Naive thymus-derived CD4-positive, alpha-beta T cell (primary cell): ENCODE data around the gene TMEM273. TPM values are rescaled to one million over a fixed set of nuclear protein-coding genes. Genes with fewer than 3 reads are reported as not detected.

Experiments used
- ATAC-seq: fragments of 150-1000 bp; cut with Tn5 transposase; 2 replicates; pipeline ENCODE4 v1.10.0; 2021; ENCODE audit warnings: mild to moderate bottlenecking, moderate library complexity
- CTCF ChIA-PET: fragments of 350-600 bp; sonication (Branson Sonifier 250); formaldehyde crosslinking; loops from one replicate; lab custom pipeline; 2021; ENCODE audit warnings: antibody characterized with exemption; lab: Charles Lee
- POLR2A ChIA-PET: fragments of 350-600 bp; sonication (Branson Sonifier 250); formaldehyde crosslinking; loops from one replicate; lab custom pipeline; 2021; ENCODE audit warnings: antibody characterized with exemption, inconsistent platforms; lab: Charles Lee
- DNase-seq, 9 donors: peaks; one replicate each; pipeline versions ENCODE4 v3.0.0 to v3.0.0-alpha.2; 2020 to 2022; ENCODE audit warnings: mixed read lengths in 1 of 9
- H3K27ac ChIP-seq: one replicate; pipeline ENCODE4 v1.7.0; 2013; ENCODE audit warnings: mild to moderate bottlenecking, low read depth, low read length, moderate library complexity
- H3K27me3 ChIP-seq, 2 donors: one replicate each; pipeline ENCODE4 v1.7.0; 2013; ENCODE audit warnings: low read length in 2 of 2, mild to moderate bottlenecking in 2 of 2, moderate library complexity in 2 of 2; ENCODE audit not compliant: control insufficient read depth in 2 of 2, insufficient read depth in 2 of 2
- H3K36me3 ChIP-seq, 3 experiments: 1 replicate in 2 of 3; 2 replicates in 1 of 3; pipeline ENCODE4 v1.7.0; 2013; ENCODE audit warnings: low read length in 3 of 3, mild to moderate bottlenecking in 3 of 3, moderate library complexity in 1 of 3; ENCODE audit not compliant: insufficient read depth in 3 of 3, control insufficient read depth in 2 of 3
- H3K4me1 ChIP-seq, 2 donors: one replicate each; pipeline ENCODE4 v1.7.0; 2013; ENCODE audit warnings: low read length in 2 of 2, mild to moderate bottlenecking in 2 of 2, moderate library complexity in 1 of 2; ENCODE audit not compliant: control insufficient read depth in 2 of 2, insufficient read depth in 2 of 2
- H3K4me3 ChIP-seq: 2 replicates; pipeline ENCODE4 v1.7.0; 2013; ENCODE audit warnings: mild to moderate bottlenecking, low read length
- H3K9me3 ChIP-seq, 3 experiments: 1 replicate in 2 of 3; 2 replicates in 1 of 3; pipeline ENCODE4 v1.7.0; 2013; ENCODE audit warnings: low read length in 3 of 3; ENCODE audit not compliant: control insufficient read depth in 2 of 3
- H3K27ac Mint-ChIP-seq, 9 donors: one replicate each; pipeline ENCODE4 v1.8.0; 2020 to 2022; ENCODE audit warnings: mixed read lengths in 9 of 9, mild to moderate bottlenecking in 8 of 9, moderate library complexity in 5 of 9, inconsistent platforms in 2 of 9
- H3K27me3 Mint-ChIP-seq, 5 donors: one replicate each; pipeline ENCODE4 v1.8.0; 2021 to 2022; ENCODE audit warnings: mixed read lengths in 5 of 5, mild to moderate bottlenecking in 1 of 5
- H3K36me3 Mint-ChIP-seq, 5 donors: one replicate each; pipeline ENCODE4 v1.8.0; 2020 to 2022; ENCODE audit warnings: mixed read lengths in 5 of 5, mild to moderate bottlenecking in 3 of 5, inconsistent platforms in 1 of 5
- H3K4me1 Mint-ChIP-seq, 7 donors: one replicate each; pipeline ENCODE4 v1.8.0; 2020 to 2022; ENCODE audit warnings: mixed read lengths in 7 of 7, mild to moderate bottlenecking in 3 of 7, inconsistent platforms in 1 of 7
- H3K4me3 Mint-ChIP-seq, 10 donors: one replicate each; pipeline ENCODE4 v1.8.0; 2020 to 2022; ENCODE audit warnings: mild to moderate bottlenecking in 10 of 10, mixed read lengths in 10 of 10, moderate library complexity in 6 of 10, inconsistent platforms in 2 of 10
- H3K9me3 Mint-ChIP-seq, 11 donors: one replicate each; pipeline ENCODE4 v1.8.0; 2020 to 2022; ENCODE audit warnings: mixed read lengths in 11 of 11, mild to moderate bottlenecking in 4 of 11, inconsistent platforms in 1 of 11, moderate library complexity in 1 of 11
- intact Hi-C, 2 donors: fragments of 100-400 bp; cut with micrococcal nuclease; formaldehyde crosslinking; loops; one replicate each; pipeline ENCODE4 v1.15.1; 2023
- polyA plus RNA-seq, 2 donors: library from polyadenylated mRNA; unstranded; fragments of 300-500 nt; fragmentation: Illumina TruSeq; gene quantifications; one replicate each; pipeline ENCODE4 v1.2.3, GENCODE V29; 2021
- total RNA-seq, 6 experiments: library from RNA in 5 of 6; stranded (reverse) in 5 of 6; gene quantifications; 1 replicate in 5 of 6; 2 replicates in 1 of 6; pipeline ENCODE4 v1.2.3 and lab custom pipeline; 2021 to 2026

TMEM273 gene
- total and polyA plus RNA-seq, 7 experiments from 2014 or later: 0.26 to 20.2 (median 1.8) TPM; not detected in 1

DNA sequence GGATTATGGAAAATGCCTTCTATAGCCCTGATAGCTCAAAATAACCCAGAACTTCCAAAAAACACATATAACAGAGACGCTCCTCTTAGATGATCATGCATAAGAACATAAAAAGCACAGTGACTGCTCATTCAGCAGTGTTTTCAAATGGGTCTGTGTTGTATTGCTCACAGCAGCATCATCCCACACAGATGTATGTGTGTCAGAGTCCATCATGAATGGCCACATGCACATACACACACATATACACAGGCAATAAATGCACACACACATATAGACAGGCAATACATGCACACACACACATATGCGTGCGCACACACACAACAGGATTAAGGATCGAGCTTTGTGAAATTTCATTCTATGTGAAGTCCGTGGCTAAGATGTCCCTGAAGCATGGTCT is 26.1 kb downstream of the TMEM273 start:
- H3K4me3 Mint-ChIP-seq: no peak overlapping the region
- ATAC-seq (no peak), DNase-seq (no peak)
- Histone ChIP-seq H3K9me3 (no peaks in the 10 kb centered on the region), H3K4me3 (no peak overlapping the region), H3K36me3 (no peaks in the 10 kb centered on the region), H3K4me1 (no peaks in the 10 kb centered on the region), H3K27me3 (no peaks in the 10 kb centered on the region), H3K27ac (no peak overlapping the region)
- H3K27ac Mint-ChIP-seq: no peak overlapping the region
- intact Hi-C loops: loop anchor here in 1 of 2 donors (10.0 kb wide), 1 partner anchor 353 kb away; no protein-coding TSS in a partner anchor
- peaks cover 0 to 30% (median 7%) of the 10 kb centered on the region in 7 donors for H3K4me1 Mint-ChIP-seq
- no peaks in the 10 kb centered on the region for H3K9me3 Mint-ChIP-seq
- CTCF ChIA-PET: no interaction called here
- H3K36me3 Mint-ChIP-seq: peaks cover 0 to 6% (median 0%) of the 10 kb centered on the region in 5 donors
- POLR2A ChIA-PET: no interaction called here
- peaks cover 0 to 12% (median 7%) of the 10 kb centered on the region in 5 donors for H3K27me3 Mint-ChIP-seq

DNA sequence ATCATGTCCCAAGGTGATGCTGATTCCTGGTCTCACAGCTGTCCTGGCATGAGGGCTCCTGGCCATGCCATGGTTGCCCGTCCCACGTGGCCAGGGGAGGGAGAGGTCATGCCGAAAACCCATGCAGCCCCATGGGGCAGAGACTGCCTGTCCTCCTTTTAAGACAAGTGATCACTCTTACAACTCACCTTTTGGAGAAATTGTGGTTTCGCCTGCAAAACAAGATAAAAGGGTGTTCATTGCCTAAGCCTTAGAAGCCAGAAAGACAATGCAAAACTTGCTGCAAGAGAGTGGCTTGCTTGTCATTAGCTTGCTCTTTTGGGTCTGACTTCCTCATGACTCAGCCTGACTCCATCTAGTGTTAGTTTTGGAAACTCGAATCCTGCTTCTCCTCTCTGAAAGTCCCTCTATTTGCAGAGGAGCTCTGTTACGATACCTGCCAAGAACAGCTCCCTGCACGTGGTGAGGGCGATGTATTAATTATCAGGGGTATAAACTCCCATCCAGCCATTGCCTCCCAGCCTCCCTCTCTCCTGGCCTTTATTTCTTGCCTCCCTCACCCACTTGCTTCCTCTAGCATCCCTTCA is 26.7 kb downstream of the TMEM273 start:
- Histone ChIP-seq H3K4me1 (no peaks in the 10 kb centered on the region), H3K9me3 (no peaks in the 10 kb centered on the region), H3K4me3 (no peak overlapping the region), H3K27me3 (no peaks in the 10 kb centered on the region), H3K36me3 (no peaks in the 10 kb centered on the region), H3K27ac (no peak overlapping the region)
- H3K4me1 Mint-ChIP-seq: peaks cover 0 to 32% (median 8%) of the 10 kb centered on the region in 7 donors
- DNase-seq: no peak
- intact Hi-C loops: loop anchor here in 1 of 2 donors (10.0 kb wide), 1 partner anchor 353 kb away; no protein-coding TSS in a partner anchor
- peak; percentile 55 for ATAC-seq
- H3K27ac Mint-ChIP-seq: no peak overlapping the region
- POLR2A ChIA-PET: no interaction called here
- H3K36me3 Mint-ChIP-seq: peaks cover 0 to 8% (median 0%) of the 10 kb centered on the region in 5 donors
- peaks cover 0 to 1% (median 0%) of the 10 kb centered on the region in 11 donors for H3K9me3 Mint-ChIP-seq
- CTCF ChIA-PET: no interaction called here
- H3K4me3 Mint-ChIP-seq: no peak overlapping the region
- peaks cover 0 to 12% (median 10%) of the 10 kb centered on the region in 5 donors for H3K27me3 Mint-ChIP-seq

DNA sequence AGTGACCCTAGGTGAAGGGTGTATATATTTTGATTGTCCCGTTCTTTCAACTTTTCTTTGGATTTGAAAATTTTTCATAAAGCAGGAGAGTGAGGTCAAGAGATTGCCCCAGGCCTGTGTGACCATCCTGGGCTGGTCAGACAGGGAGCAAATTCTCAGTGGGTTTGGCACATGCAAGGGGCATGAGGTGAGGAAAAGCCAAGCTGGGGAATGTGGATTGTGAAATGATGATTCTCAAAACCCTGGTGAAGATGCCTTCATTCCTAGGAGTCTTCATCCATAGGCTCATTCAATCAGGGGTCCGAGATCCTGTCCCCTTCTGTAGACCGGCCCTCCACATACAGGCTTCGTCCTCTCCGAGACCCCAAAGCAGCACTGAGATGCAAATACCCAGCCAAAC is 27.4 kb downstream of the TMEM273 start:
- Histone ChIP-seq H3K4me1 (no peaks in the 10 kb centered on the region), H3K9me3 (no peaks in the 10 kb centered on the region), H3K27me3 (no peaks in the 10 kb centered on the region), H3K36me3 (no peaks in the 10 kb centered on the region), H3K27ac (no peak overlapping the region), H3K4me3 (no peak overlapping the region)
- Mint-ChIP-seq H3K4me3 (no peak overlapping the region), H3K27me3 (peaks cover 0 to 14% (median 10%) of the 10 kb centered on the region in 5 donors), H3K9me3 (peaks cover 0 to 2% (median 0%) of the 10 kb centered on the region in 11 donors), H3K27ac (no peak overlapping the region), H3K4me1 (peaks cover 0 to 32% (median 8%) of the 10 kb centered on the region in 7 donors), H3K36me3 (peaks cover 0 to 11% (median 0%) of the 10 kb centered on the region in 5 donors)
- ATAC-seq: no peak
- CTCF ChIA-PET: no interaction called here
- POLR2A ChIA-PET: no interaction called here
- intact Hi-C loops: loop anchor here in 1 of 2 donors (10.0 kb wide), 1 partner anchor 354 kb away; no protein-coding TSS in a partner anchor
- DNase-seq: no peak

DNA sequence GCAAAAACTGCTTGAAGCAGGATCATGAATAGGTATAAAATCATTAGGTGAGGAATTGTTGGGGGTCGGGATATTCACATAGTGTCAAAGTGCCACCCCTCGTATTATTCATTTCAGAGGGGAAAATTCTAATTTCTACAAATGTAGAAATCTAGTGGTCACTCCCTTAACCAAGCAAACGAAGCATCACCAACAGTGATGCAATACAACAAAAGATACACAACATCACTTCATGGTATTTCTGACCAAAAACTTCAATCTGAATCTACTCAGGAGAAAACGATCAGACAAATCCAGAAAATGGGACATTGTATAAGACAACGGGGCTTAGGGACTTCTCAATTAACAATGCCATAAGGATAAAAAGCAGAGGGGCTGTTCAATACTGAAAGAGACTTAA is 28.1 kb downstream of the TMEM273 start:
- Mint-ChIP-seq H3K27me3 (peaks cover 0 to 14% (median 10%) of the 10 kb centered on the region in 5 donors), H3K9me3 (peaks cover 0 to 2% (median 0%) of the 10 kb centered on the region in 11 donors), H3K36me3 (peaks cover 0 to 17% (median 0%) of the 10 kb centered on the region in 5 donors), H3K27ac (no peak overlapping the region), H3K4me1 (peaks cover 0 to 32% (median 8%) of the 10 kb centered on the region in 7 donors), H3K4me3 (no peak overlapping the region)
- ATAC-seq (no peak), DNase-seq (no peak)
- POLR2A ChIA-PET: no interaction called here
- no peaks in the 10 kb centered on the region for H3K36me3 ChIP-seq
- no peaks in the 10 kb centered on the region for H3K27me3 ChIP-seq
- intact Hi-C loops: loop anchor here in 1 of 2 donors (10.0 kb wide), 1 partner anchor 355 kb away; no protein-coding TSS in a partner anchor
- no peaks in the 10 kb centered on the region for H3K4me1 ChIP-seq
- CTCF ChIA-PET: no interaction called here
- no peak overlapping the region for H3K4me3 ChIP-seq
- no peaks in the 10 kb centered on the region for H3K9me3 ChIP-seq
- H3K27ac ChIP-seq: no peak overlapping the region

DNA sequence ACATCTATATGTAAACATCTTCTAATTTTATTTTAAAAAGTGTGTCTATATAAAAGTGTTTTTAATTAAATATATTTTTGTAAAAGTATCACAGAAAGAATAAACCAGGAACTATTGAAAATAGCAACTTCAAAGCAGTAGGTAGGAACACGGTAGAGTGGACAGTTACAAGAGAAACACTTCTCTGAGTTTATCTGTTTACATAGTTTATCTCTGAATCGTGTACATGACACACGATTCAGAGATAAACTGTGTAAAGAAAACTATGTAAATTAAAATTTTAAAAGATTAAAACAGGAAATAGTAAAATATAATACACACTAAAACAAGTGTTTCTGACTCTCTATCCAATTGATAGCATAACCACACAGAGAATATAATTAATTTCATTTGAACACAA is 29.3 kb downstream of the TMEM273 start:
- H3K4me3 Mint-ChIP-seq: no peak overlapping the region
- H3K27me3 Mint-ChIP-seq: peaks cover 0 to 14% (median 5%) of the 10 kb centered on the region in 5 donors
- H3K4me1 Mint-ChIP-seq: peaks cover 0 to 23% (median 0%) of the 10 kb centered on the region in 7 donors
- H3K9me3 Mint-ChIP-seq: peaks cover 0 to 2% (median 0%) of the 10 kb centered on the region in 11 donors
- Histone ChIP-seq H3K27ac (no peak overlapping the region), H3K9me3 (no peaks in the 10 kb centered on the region), H3K27me3 (no peaks in the 10 kb centered on the region), H3K4me3 (no peak overlapping the region), H3K36me3 (no peaks in the 10 kb centered on the region), H3K4me1 (no peaks in the 10 kb centered on the region)
- intact Hi-C loops: no loop called here
- DNase-seq (no peak), ATAC-seq (no peak)
- CTCF ChIA-PET: no interaction called here
- POLR2A ChIA-PET: no interaction called here
- peaks cover 0 to 14% (median 0%) of the 10 kb centered on the region in 5 donors for H3K36me3 Mint-ChIP-seq
- H3K27ac Mint-ChIP-seq: no peak overlapping the region

DNA sequence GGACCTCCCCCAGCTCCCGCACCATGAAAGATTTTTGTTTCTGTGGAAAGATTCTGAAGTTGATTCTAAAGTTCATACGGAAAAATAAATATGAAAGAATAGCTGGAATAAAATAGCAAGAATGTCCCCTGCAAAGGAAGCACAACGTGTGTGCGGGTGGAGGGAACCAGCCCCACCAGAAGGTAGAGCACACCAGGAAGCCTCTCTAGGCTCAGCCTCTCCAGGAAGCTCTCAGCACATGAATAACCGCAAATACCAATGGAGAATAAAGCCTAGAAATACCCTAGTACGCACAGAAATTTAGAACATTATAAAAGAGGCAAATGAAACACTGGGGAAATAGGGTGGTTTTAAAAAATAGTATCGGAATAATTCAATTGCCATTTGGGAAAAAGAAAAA is 29.8 kb downstream of the TMEM273 start:
- H3K27ac Mint-ChIP-seq: no peak overlapping the region
- no peak overlapping the region for H3K27ac ChIP-seq

More for the DNA sequence above, 29.8 kb downstream of the TMEM273 start:
- DNase-seq (no peak), ATAC-seq (no peak)
- H3K4me1 Mint-ChIP-seq: peaks cover 0 to 23% (median 0%) of the 10 kb centered on the region in 7 donors
- no peaks in the 10 kb centered on the region for H3K4me1 ChIP-seq
- peaks cover 0 to 16% (median 10%) of the 10 kb centered on the region in 5 donors for H3K27me3 Mint-ChIP-seq
- POLR2A ChIA-PET: no interaction called here
- H3K4me3 Mint-ChIP-seq: no peak overlapping the region
- CTCF ChIA-PET: no interaction called here
- H3K36me3 Mint-ChIP-seq: peaks cover 0 to 14% (median 0%) of the 10 kb centered on the region in 5 donors
- no peaks in the 10 kb centered on the region for H3K36me3 ChIP-seq
- intact Hi-C loops: no loop called here
- H3K9me3 ChIP-seq: no peaks in the 10 kb centered on the region
- H3K9me3 Mint-ChIP-seq: peaks cover 0 to 2% (median 0%) of the 10 kb centered on the region in 11 donors
- H3K27me3 ChIP-seq: no peaks in the 10 kb centered on the region
- no peak overlapping the region for H3K4me3 ChIP-seq
